GM21786 (cell line): Measurements from ENCODE around the gene CLASP1.
"Not testable (repeated sequence)": the region's sequence is repeated elsewhere in the genome, so short reads cannot be mapped to it uniquely, and the experiment has no call there.

Experiments
- ATAC-seq: cut with Tn5 transposase; IDR thresholded peaks from one replicate; pipeline ENCODE4 v1.9.1; 2021; ENCODE audit not compliant: unreplicated experiment

Gene CLASP1

DNA sequence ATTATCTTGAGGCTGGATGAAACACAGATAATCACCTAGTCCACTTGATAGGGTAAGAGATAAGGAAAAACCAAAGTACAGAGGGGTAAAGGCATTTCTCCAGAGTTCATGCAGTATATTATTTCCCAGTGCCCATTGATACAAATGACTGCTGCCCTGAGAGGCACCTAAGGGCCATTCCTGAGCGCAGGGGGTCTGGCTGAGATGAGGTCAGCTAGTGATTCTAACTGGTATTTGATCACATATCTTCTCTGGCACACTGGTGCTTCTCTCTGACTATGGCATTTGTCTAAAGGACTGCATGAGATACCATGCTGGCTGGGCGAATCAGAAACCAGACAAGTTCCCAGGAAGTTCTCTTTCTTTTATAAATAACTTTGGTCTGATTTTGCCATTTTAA is 291.0 kb downstream of the CLASP1 start:
- no peak for ATAC-seq

- no peak for ATAC-seq
Observed at GRCh38 chr2:121356058-121356640, 293.1 kb downstream of the CLASP1 start.

DNA sequence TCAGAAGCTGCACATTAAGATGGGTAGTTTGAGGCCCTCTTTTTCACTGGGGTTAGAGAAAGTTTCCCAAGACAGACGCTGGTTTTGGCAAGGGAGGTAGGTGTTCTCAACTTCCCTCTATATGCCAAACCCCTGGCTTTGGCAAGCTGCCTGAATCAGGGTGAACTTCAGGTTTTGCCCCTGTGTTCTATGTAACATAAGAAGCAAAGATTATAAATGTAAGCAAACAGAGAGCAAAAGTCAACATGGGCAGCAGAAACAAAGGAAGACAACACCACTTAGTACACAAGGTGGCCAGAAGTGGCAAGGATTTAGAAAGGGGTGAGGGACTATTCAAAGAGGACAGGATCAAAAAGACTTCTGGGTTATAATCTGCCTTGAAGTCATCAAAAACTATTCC is 293.8 kb downstream of the CLASP1 start:
- ATAC-seq, result no peak

GRCh38 chr2:121351521-121352318 is 297.5 kb downstream of the CLASP1 start:
- no peak for ATAC-seq

GRCh38 chr2:121350890-121351289 is 298.4 kb downstream of the CLASP1 start:
- no peak for ATAC-seq

GRCh38 chr2:121350402-121350775 is 298.9 kb downstream of the CLASP1 start:
- ATAC-seq, result no peak

DNA sequence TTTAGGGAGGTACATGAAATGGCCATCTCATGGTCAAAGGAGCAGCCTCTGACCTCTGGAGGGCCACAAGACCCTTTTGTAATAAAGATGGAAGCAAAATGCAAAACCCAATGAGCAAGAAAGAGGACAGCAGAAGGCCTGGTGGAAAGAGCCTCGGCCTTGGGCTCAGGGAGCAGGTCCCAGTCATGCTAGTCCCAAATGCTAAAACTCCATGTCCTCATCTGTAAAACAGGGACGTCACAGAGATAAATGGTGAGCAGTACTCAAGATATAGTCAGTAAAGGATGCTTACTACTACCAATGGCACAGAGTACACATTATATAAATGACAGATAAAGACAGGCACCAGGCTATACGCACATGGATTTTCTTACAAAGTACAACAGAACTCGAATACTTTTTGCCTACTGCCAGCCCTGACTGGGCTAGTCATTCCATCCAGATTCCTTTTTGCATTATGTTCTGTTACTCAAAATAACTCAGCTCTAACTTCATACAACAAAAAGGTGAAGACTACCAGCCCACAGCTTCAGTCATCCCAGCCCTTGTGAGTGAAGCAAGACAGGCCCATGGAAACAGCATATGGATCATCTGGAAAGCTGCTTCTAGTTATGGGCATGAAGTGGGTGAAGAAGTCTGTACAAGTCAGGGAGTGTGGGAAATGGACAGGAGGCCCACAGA is 299.4 kb downstream of the CLASP1 start:
- ATAC-seq, result no peak

GRCh38 chr2:121348128-121348740 is 301.0 kb downstream of the CLASP1 start:
- ATAC-seq, result no peak

- no peak for ATAC-seq
Observed at GRCh38 chr2:121346859-121347258, 302.4 kb downstream of the CLASP1 start.

DNA sequence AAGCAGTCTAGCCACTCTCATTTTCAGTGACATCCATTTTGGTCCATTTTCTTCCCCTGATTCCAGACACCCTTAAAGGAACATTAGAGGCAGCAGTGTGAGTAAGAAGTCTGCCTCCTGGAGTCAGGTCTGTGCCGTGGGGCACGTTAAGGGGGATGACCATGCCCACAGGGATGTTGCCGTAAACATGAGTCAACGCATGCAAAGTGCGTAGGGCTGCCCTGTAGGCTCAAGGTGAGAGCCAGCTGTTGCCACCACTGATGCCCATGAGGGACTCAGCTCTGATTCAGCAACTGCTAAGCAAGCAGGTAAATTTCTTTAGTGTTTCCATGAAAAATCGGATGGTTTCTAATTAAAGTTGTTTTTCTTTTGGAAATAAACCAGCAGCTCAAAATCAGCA is 302.9 kb downstream of the CLASP1 start:
- no peak for ATAC-seq

DNA sequence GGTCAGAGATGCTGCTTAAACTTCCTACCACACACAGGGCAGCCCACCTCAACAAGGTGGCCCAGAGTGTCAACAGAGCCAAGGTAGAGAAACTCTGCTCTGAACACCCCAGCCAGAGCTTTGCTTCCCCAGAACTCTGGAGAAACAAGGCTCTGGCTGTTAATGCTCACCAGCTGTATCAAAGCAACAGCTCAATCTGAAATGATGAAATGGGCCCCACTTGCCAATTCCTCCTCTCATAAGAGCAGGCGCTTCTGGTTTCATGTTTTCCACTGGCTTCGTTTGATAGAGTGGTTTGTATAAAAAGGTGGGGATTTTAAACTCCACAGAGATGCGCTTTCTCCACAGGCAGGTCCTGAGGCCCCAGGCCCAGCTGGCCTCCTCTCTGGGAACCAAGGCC is 303.4 kb downstream of the CLASP1 start:
- ATAC-seq, result no peak

DNA sequence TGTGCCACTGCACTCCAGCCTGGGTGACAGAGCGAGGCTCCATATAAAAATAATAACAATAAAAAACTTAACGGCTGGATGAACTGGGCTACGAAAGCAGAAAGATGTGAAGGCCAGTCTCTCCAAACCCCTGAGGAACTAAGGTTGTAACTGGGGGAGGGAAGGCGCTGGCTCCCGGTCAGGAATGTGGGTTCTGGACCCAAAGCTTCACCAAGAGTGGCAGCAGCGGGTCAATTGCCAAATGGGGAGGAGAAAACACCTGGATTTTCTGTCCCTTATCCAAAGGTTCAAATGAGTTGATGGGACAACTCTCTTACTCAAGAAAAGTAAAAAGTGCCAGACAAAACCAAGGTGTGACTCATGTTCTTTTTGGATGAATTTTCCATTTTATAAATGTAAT is 304.2 kb downstream of the CLASP1 start:
- no peak for ATAC-seq

DNA sequence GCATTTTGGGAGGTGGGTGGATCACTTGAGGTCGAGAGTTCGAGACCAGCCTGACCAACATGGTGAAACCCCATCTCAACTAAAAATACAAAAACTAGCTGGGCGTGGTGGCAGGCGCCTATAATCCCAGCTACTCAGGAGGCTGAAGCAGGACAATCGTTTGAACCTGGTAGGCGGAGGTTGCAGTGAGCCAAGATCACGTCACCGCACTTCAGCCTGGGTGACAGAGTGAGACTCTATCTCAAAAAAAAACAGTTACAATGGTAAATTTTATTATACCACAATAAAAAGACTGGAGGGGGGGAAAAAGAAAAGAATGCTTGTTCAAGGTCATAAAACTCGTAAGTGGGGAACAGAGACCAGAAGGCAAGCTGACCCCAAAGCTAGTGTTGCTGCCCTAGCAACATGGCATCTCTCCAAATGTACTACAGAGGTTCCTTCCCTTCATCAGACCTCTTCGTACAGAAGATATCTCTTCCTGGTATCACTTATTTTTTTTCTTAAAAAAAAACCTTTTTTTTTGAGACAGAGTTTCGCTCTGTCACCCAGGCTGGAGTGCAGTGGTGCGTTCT is 305.3 kb downstream of the CLASP1 start:
- ATAC-seq, result not testable (repeated sequence)

DNA sequence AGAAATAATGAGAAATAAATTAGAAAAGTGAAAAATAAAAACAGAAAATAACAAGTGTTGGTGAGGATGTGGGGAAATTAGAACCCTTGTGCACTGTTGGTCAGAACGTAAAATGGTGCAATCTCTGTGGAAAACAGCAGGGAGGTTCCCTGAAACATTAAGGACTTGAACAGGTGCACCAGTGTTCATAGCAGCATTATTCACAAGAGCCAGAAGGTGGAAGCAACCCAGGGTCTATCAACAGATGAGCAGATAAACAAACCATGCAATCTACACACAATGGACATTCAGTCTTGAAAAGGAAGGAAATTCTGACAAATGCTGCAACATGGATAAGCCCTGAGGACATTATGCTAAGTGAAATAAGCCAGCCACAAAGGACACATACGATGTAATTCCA is 306.1 kb downstream of the CLASP1 start:
- no peak for ATAC-seq

GRCh38 chr2:121342751-121343150 is 306.5 kb downstream of the CLASP1 start:
- no peak for ATAC-seq

- no peak for ATAC-seq
Observed at GRCh38 chr2:121340926-121341325, 308.3 kb downstream of the CLASP1 start.

GRCh38 chr2:121338281-121338680 is 311.0 kb downstream of the CLASP1 start:
- ATAC-seq, result no peak

DNA sequence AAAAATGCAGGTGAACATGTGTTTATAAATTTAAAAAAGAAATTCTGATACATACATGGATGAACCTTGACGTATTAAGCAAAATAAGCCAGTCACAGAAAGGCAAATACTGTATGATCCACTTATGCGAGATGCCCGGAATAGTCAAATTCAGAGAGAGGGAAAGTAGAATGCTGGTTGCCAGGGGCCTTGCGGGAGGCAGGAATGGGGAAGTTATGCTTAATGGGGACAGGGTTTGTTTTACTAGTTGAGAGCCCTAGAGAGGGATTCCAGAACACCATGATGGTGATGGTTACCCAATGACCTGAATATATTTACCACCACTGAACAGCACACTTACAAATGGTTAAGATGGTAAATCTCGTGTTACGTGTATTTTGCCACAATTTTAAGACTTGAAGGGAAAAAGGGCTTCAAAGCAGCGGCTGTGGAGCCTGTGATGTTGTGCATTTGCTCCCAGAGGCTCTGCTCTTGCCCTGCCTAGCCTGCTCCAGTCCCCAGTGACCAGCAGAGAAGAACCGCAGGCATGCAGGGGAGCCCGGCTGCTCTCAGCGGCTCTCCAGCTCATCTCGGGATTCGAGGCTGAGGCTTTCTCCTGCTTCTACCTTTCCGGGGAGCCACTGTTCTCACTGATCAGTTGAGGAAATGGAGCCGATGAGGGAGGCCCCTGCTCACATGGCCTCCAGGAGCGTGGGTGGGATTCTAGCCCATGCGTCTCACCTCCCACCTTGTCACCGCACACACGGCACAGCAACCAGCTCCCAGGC is 312.6 kb downstream of the CLASP1 start:
- ATAC-seq, result no peak

DNA sequence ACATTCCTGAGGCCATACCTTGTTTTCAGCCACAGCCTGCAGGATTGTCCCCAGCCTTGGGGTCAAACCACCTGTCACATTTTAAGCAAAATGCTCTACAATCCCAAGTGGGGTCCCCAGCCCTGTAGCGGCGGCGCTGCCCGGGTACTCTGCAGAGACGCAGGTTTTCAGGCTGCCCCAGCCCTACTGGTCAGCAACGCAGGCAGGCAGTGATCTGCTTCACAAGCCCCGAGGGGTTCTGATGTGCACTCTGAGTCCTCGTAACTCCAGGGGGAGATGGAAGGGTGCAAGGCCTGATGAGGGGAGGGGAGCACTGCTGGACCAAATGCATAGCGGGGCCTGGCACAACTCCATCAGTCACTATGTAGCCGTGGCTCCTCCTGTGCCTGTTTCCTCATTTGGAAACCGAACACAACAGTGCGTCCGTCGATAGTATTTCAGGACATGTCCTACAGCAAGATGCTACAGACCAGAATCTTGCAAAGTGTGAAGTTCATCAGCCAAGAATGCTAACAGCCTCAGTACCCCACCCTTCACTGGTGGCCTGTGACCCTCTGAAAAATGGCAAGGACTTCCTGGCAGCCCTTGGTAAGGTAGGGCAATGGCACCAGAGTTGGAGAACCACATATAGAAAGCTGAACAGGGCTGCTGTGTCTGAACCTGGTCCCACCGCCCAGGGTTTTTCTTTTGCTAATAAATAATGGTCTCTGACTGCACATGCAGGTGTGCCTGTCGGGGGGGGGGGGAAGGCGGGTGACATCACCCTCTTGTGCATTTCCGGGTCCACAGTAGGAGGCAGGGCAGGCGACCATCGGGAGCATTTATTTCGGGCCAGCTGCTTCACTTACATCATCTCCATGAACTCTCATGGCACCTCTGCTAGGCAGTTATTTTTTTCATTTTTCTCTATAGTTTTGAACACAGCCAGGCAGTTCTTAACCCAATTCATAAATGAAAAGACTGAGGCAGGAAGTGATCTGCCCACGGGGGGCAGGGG is 313.7 kb downstream of the CLASP1 start:
- ATAC-seq, result no peak
